ENCODE results near the gene RAD23B. TPM values are rescaled to one million over a fixed set of nuclear protein-coding genes. Genes with fewer than 3 reads are reported as not detected.
"Not testable (repeated sequence)": the region's sequence is repeated elsewhere in the genome, so short reads cannot be mapped to it uniquely, and the experiment has no call there.

The RAD23B gene
- total RNA-seq, 8 experiments from 2014 or later = 75.3 to 181 (median 109) TPM

- ATAC-seq (replicated peaks in 6 of 8) = no peak
- WGBS, 10 experiments = 0 to 17% (median 6%) methylated on average over 4 to 6 of the region's 6 CpGs; no CpG with 5 or more reads in 1 of the 10 experiments
- in situ Hi-C loops (cut with MboI; ENCODE audit: low pct_unique_long_range_greater_than_20kb in 2 of 9, low sequenced_read_pairs in 9 of 9, unreplicated experiment in 9 of 9) = loop anchor here in 1 of 9 experiments (25.0 kb wide), 1 partner anchor 98 kb away; no protein-coding TSS in a partner anchor
- Histone ChIP-seq H3K4me3 (peak overlapping the region; percentile 78 to 91 (median 86)), H3K4me1 (replicated peaks in 1 of 2) (peaks cover 9 to 11% of the 10 kb centered on the region in 2 donors), H3K27ac (no peak overlapping the region)
Observed at GRCh38 chr9:107285286-107285685, 2.2 kb downstream of the RAD23B start.

- ATAC-seq (replicated peaks in 6 of 8) = no peak
- 25 to 100% (median 56%) methylated on average over 1 to 2 of the region's 2 CpGs; no CpG with 5 or more reads in 2 of the 10 experiments for WGBS, 10 experiments
- in situ Hi-C loops (cut with MboI; ENCODE audit: low pct_unique_long_range_greater_than_20kb in 2 of 9, low sequenced_read_pairs in 9 of 9, unreplicated experiment in 9 of 9) = loop anchor here in 1 of 9 experiments (25.0 kb wide), 1 partner anchor 99 kb away; no protein-coding TSS in a partner anchor
- Histone ChIP-seq H3K4me1 (replicated peaks in 1 of 2) (peaks cover 9 to 11% of the 10 kb centered on the region in 2 donors), H3K4me3 (peak overlapping the region; percentile 78 to 91 (median 86)), H3K27ac (no peak overlapping the region)
Observed at GRCh38 chr9:107286057-107286456, 3.0 kb downstream of the RAD23B start.

GRCh38 chr9:107288701-107289100 is 5.6 kb downstream of the RAD23B start:
- Histone ChIP-seq H3K27ac (no peak overlapping the region), H3K4me1 (replicated peaks in 1 of 2) (peaks cover 5 to 6% of the 10 kb centered on the region in 2 donors), H3K4me3 (no peak overlapping the region)
- WGBS, 10 experiments = 50 to 100% (median 87%) methylated on average over 1 of the region's 1 CpG; no CpG with 5 or more reads in 2 of the 10 experiments
- no peak for ATAC-seq (replicated peaks in 6 of 8)
- in situ Hi-C loops (cut with MboI; ENCODE audit: low pct_unique_long_range_greater_than_20kb in 2 of 9, low sequenced_read_pairs in 9 of 9, unreplicated experiment in 9 of 9) = loop anchor here in 1 of 9 experiments (25.0 kb wide), 1 partner anchor 101 kb away; no protein-coding TSS in a partner anchor

- 37 to 100% (median 88%) methylated on average over 3 to 7 of the region's 7 CpGs for WGBS, 10 experiments
- no peak overlapping the region for H3K27ac ChIP-seq
- H3K4me1 ChIP-seq (replicated peaks in 1 of 2) = peaks cover 9 to 10% of the 10 kb centered on the region in 2 donors
- no peak for ATAC-seq (replicated peaks in 6 of 8)
- in situ Hi-C loops (cut with MboI; ENCODE audit: low pct_unique_long_range_greater_than_20kb in 2 of 9, low sequenced_read_pairs in 9 of 9, unreplicated experiment in 9 of 9) = loop anchor here in 1 of 9 experiments (25.0 kb wide), 1 partner anchor 103 kb away; no protein-coding TSS in a partner anchor
- H3K4me3 ChIP-seq = no peak overlapping the region
Observed at GRCh38 chr9:107290619-107291018, 7.5 kb downstream of the RAD23B start.

- Histone ChIP-seq H3K27ac (no peak overlapping the region), H3K4me3 (no peak overlapping the region), H3K4me1 (replicated peaks in 1 of 2) (peaks cover 4% of the 10 kb centered on the region in 2 donors)
- in situ Hi-C loops (cut with MboI; ENCODE audit: low pct_unique_long_range_greater_than_20kb in 2 of 9, low sequenced_read_pairs in 9 of 9, unreplicated experiment in 9 of 9) = loop anchor here in 1 of 9 experiments (25.0 kb wide), 1 partner anchor 106 kb away; no protein-coding TSS in a partner anchor
- peak in 3 of 8 experiments; percentile 59 to 80 (median 77) for ATAC-seq (replicated peaks in 6 of 8)
- 73 to 100% (median 94%) methylated on average over 1 of the region's 1 CpG; no CpG with 5 or more reads in 6 of the 10 experiments for WGBS, 10 experiments
Observed at GRCh38 chr9:107292821-107293542, 9.9 kb downstream of the RAD23B start.

- Histone ChIP-seq H3K4me3 (no peak overlapping the region), H3K27ac (no peak overlapping the region), H3K4me1 (replicated peaks in 1 of 2) (peaks cover 4 to 5% of the 10 kb centered on the region in 2 donors)
- in situ Hi-C loops (cut with MboI; ENCODE audit: low pct_unique_long_range_greater_than_20kb in 2 of 9, low sequenced_read_pairs in 9 of 9, unreplicated experiment in 9 of 9) = loop anchor here in 1 of 9 experiments (25.0 kb wide), 1 partner anchor 106 kb away; no protein-coding TSS in a partner anchor
- 52 to 100% (median 95%) methylated on average over 1 to 6 of the region's 6 CpGs; no CpG with 5 or more reads in 1 of the 10 experiments for WGBS, 10 experiments
- ATAC-seq (replicated peaks in 6 of 8) = peak in 2 of 8 experiments; percentile 13 to 53
Observed at GRCh38 chr9:107293543-107294085, 10.5 kb downstream of the RAD23B start.

- H3K4me3 ChIP-seq = no peak overlapping the region
- in situ Hi-C loops (cut with MboI; ENCODE audit: low pct_unique_long_range_greater_than_20kb in 2 of 9, low sequenced_read_pairs in 9 of 9, unreplicated experiment in 9 of 9) = loop anchor here in 1 of 9 experiments (25.0 kb wide), 1 partner anchor 107 kb away; no protein-coding TSS in a partner anchor
- no peak overlapping the region for H3K27ac ChIP-seq
- H3K4me1 ChIP-seq (replicated peaks in 1 of 2) = peaks cover 8 to 13% of the 10 kb centered on the region in 2 donors
- no peak for ATAC-seq (replicated peaks in 6 of 8)
- 50 to 100% (median 84%) methylated on average over 1 to 4 of the region's 4 CpGs for WGBS, 10 experiments
Observed at GRCh38 chr9:107294756-107295155, 11.7 kb downstream of the RAD23B start.

GRCh38 chr9:107295995-107296394 is 12.9 kb downstream of the RAD23B start:
- no peak overlapping the region for H3K27ac ChIP-seq
- WGBS, 10 experiments = 33 to 100% (median 80%) methylated on average over 1 of the region's 1 CpG; no CpG with 5 or more reads in 4 of the 10 experiments

GRCh38 chr9:107296592-107296991 is 13.5 kb downstream of the RAD23B start:
- ATAC-seq (replicated peaks in 6 of 8) = not testable (repeated sequence)
- in situ Hi-C loops (cut with MboI; ENCODE audit: low pct_unique_long_range_greater_than_20kb in 2 of 9, low sequenced_read_pairs in 9 of 9, unreplicated experiment in 9 of 9) = loop anchor here in 1 of 9 experiments (25.0 kb wide), 1 partner anchor 109 kb away; no protein-coding TSS in a partner anchor
- 92 to 100% (median 100%) methylated on average over 1 to 8 of the region's 8 CpGs; no CpG with 5 or more reads in 1 of the 10 experiments for WGBS, 10 experiments

More at GRCh38 chr9:107295995-107296394, 12.9 kb downstream of the RAD23B start:
- Histone ChIP-seq H3K4me3 (no peak overlapping the region), H3K4me1 (replicated peaks in 1 of 2) (peaks cover 8 to 13% of the 10 kb centered on the region in 2 donors)
- in situ Hi-C loops (cut with MboI; ENCODE audit: low pct_unique_long_range_greater_than_20kb in 2 of 9, low sequenced_read_pairs in 9 of 9, unreplicated experiment in 9 of 9) = loop anchor here in 1 of 9 experiments (25.0 kb wide), 1 partner anchor 109 kb away; no protein-coding TSS in a partner anchor
- no peak for ATAC-seq (replicated peaks in 6 of 8)

GRCh38 chr9:107299437-107299836 is 16.4 kb downstream of the RAD23B start:
- Histone ChIP-seq H3K4me3 (no peak overlapping the region), H3K4me1 (replicated peaks in 1 of 2) (peaks cover 5 to 11% of the 10 kb centered on the region in 2 donors), H3K27ac (no peak overlapping the region)
- no peak for ATAC-seq (replicated peaks in 6 of 8)
- 75 to 100% (median 87%) methylated on average over 1 of the region's 1 CpG; no CpG with 5 or more reads in 2 of the 10 experiments for WGBS, 10 experiments
- in situ Hi-C loops (cut with MboI; ENCODE audit: low pct_unique_long_range_greater_than_20kb in 2 of 9, low sequenced_read_pairs in 9 of 9, unreplicated experiment in 9 of 9) = loop anchor here in 1 of 9 experiments (25.0 kb wide), 1 partner anchor 112 kb away; no protein-coding TSS in a partner anchor

More at GRCh38 chr9:107296592-107296991, 13.5 kb downstream of the RAD23B start:
- H3K4me3 ChIP-seq, H3K27ac ChIP-seq: not testable (repeated sequence)
- H3K4me1 ChIP-seq (replicated peaks in 1 of 2) = peaks cover 8 to 13% of the 10 kb centered on the region in 2 donors

- 80 to 100% (median 93%) methylated on average over 1 to 2 of the region's 2 CpGs; no CpG with 5 or more reads in 3 of the 10 experiments for WGBS, 10 experiments
- Histone ChIP-seq H3K4me3 (no peak overlapping the region), H3K4me1 (replicated peaks in 1 of 2) (no peaks in the 10 kb centered on the region), H3K27ac (no peak overlapping the region)
- in situ Hi-C loops (cut with MboI; ENCODE audit: low pct_unique_long_range_greater_than_20kb in 2 of 9, low sequenced_read_pairs in 9 of 9, unreplicated experiment in 9 of 9) = no loop called here
- ATAC-seq (replicated peaks in 6 of 8) = no peak
Observed at GRCh38 chr9:107306308-107306707, 23.2 kb downstream of the RAD23B start.

- H3K4me3 ChIP-seq = no peak overlapping the region
- H3K27ac ChIP-seq = no peak overlapping the region
Observed at GRCh38 chr9:107307331-107307730, 24.3 kb downstream of the RAD23B start.

More at GRCh38 chr9:107307331-107307730, 24.3 kb downstream of the RAD23B start:
- in situ Hi-C loops (cut with MboI; ENCODE audit: low pct_unique_long_range_greater_than_20kb in 2 of 9, low sequenced_read_pairs in 9 of 9, unreplicated experiment in 9 of 9) = no loop called here
- WGBS, 10 experiments = 71 to 100% (median 100%) methylated on average over 1 of the region's 1 CpG; no CpG with 5 or more reads in 3 of the 10 experiments
- H3K4me1 ChIP-seq (replicated peaks in 1 of 2) = no peaks in the 10 kb centered on the region
- no peak for ATAC-seq (replicated peaks in 6 of 8)
